ENCODE results near the gene TNFSF8. TPM values are rescaled to one million over a fixed set of nuclear protein-coding genes. Genes with fewer than 3 reads are reported as not detected.

TNFSF8 gene
- total and polyA plus RNA-seq, 2 of the 4 experiments (the other 2 are of a cell fraction): not detected

- H2BK120ac ChIP-seq (ENCODE audit: low read depth, low read length): no peak overlapping the region
- ChIA-PET POLR2A (ENCODE audit: unreplicated experiment) (no interaction called here), CTCF (no interaction called here)
- no peak overlapping the region; the same call in 1 of the 2 replicates for H3K4ac ChIP-seq (ENCODE audit: low read depth, low read length)
- no peak overlapping the region for H4K8ac ChIP-seq (ENCODE audit: low read depth in 2 of 2, low read length in 2 of 2)
- BruUV-seq (replicated peaks): no TSS peak
- H2BK15ac ChIP-seq (ENCODE audit: low read depth, low read length): no peak overlapping the region
- H2AFZ ChIP-seq (replicated peaks; ENCODE audit: low read length, poor library complexity): no peak overlapping the region
- no peak overlapping the region for H4K5ac ChIP-seq (ENCODE audit: low read depth, low read length)
- H2BK20ac ChIP-seq (ENCODE audit: low read depth, low read length): no peak overlapping the region
- H3K4me2 ChIP-seq (ENCODE audit: low read depth, low read length): no peak overlapping the region
- no peak overlapping the region for H3K56ac ChIP-seq (ENCODE audit: extremely low read depth, insufficient read depth, low read length)
- H3K14ac ChIP-seq (replicated peaks; ENCODE audit: low read depth, low read length): no peak overlapping the region
- DNase-seq: no peak
- H4K20me1 ChIP-seq (ENCODE audit: insufficient read depth, low read length): no peaks in the 10 kb centered on the region
- no peaks in the 10 kb centered on the region for H3K27me3 ChIP-seq (ENCODE audit: control insufficient read depth, insufficient read depth, low read length)
- H3K23ac ChIP-seq (ENCODE audit: low read depth, low read length): no peak overlapping the region
- no peaks in the 10 kb centered on the region for H3K9me3 ChIP-seq (ENCODE audit: control insufficient read depth, insufficient read depth, low read length)
- H2BK5ac ChIP-seq (ENCODE audit: low read depth, low read length, poor library complexity, severe bottlenecking): no peak overlapping the region
- no peak overlapping the region for H4K91ac ChIP-seq (ENCODE audit: insufficient read depth, low read depth, low read length)
- intact Hi-C loops (cut with micrococcal nuclease) (no loop called here), dilution Hi-C loops (cut with HindIII; ENCODE audit: low sequenced_read_pairs, unreplicated experiment) (no loop called here), in situ Hi-C loops (cut with MboI; ENCODE audit: low sequenced_read_pairs) (no loop called here)
- H2AK5ac ChIP-seq (ENCODE audit: low read depth, low read length): no peak overlapping the region
- no peaks in the 10 kb centered on the region for H3K36me3 ChIP-seq (ENCODE audit: control insufficient read depth, insufficient read depth, low read length)
- H2AK9ac ChIP-seq (replicated peaks; ENCODE audit: low read depth, low read length, poor library complexity): no peak overlapping the region
- WGBS, 2 experiments (ENCODE audit: extremely low coverage in 2 of 2, insufficient read length in 1 of 2): 92% methylated on average over 2 of the region's 5 CpGs; no CpG with 5 or more reads in 1 of the 2 experiments
- H3K4me1 ChIP-seq (ENCODE audit: control insufficient read depth, insufficient read depth, low read length): peaks cover 3% of the 10 kb centered on the region; the same call in 1 of the 2 replicates
- no peak overlapping the region for H3K18ac ChIP-seq (ENCODE audit: low read depth, low read length)
- ATAC-seq (ENCODE audit: low read depth): no peak
- no peaks in the 10 kb centered on the region for H3K79me1 ChIP-seq (ENCODE audit: low read depth in 1 of 2, low read length in 2 of 2)
- H3K9ac ChIP-seq (ENCODE audit: low read depth, low read length): no peak overlapping the region
- H3K9me1 ChIP-seq (ENCODE audit: insufficient read depth, low read length): no peaks in the 10 kb centered on the region
- H3K27ac ChIP-seq (ENCODE audit: insufficient read depth, low read length): no peak overlapping the region
- TF ChIP-seq NFE2L2 (IDR thresholded peaks at IDR 0.05; ENCODE audit: low read depth, low read length) (no peak), CTCF (conservative IDR thresholded peaks at IDR 0.05; ENCODE audit: low read depth, low read length) (no peak), FOS (IDR thresholded peaks at IDR 0.05; ENCODE audit: low read depth, low read length) (no peak), RFX5 (IDR thresholded peaks at IDR 0.05; ENCODE audit: low read depth, low read length) (no peak), CHD1 (IDR thresholded peaks at IDR 0.05; ENCODE audit: low read depth, low read length) (no peak)
- H3K4me3 ChIP-seq (ENCODE audit: insufficient read depth, low read depth, low read length): no peak overlapping the region
Measured at GRCh38 chr9:114869378-114869777, 61.0 kb downstream of the TNFSF8 start.

Measured in IMR-90 (cell line).